ENCODE data around the gene TJP3. TPM values are rescaled to one million over a fixed set of nuclear protein-coding genes. Genes with fewer than 3 reads are reported as not detected.

Gene TJP3, protein sequence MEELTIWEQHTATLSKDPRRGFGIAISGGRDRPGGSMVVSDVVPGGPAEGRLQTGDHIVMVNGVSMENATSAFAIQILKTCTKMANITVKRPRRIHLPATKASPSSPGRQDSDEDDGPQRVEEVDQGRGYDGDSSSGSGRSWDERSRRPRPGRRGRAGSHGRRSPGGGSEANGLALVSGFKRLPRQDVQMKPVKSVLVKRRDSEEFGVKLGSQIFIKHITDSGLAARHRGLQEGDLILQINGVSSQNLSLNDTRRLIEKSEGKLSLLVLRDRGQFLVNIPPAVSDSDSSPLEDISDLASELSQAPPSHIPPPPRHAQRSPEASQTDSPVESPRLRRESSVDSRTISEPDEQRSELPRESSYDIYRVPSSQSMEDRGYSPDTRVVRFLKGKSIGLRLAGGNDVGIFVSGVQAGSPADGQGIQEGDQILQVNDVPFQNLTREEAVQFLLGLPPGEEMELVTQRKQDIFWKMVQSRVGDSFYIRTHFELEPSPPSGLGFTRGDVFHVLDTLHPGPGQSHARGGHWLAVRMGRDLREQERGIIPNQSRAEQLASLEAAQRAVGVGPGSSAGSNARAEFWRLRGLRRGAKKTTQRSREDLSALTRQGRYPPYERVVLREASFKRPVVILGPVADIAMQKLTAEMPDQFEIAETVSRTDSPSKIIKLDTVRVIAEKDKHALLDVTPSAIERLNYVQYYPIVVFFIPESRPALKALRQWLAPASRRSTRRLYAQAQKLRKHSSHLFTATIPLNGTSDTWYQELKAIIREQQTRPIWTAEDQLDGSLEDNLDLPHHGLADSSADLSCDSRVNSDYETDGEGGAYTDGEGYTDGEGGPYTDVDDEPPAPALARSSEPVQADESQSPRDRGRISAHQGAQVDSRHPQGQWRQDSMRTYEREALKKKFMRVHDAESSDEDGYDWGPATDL
- not detected in 2 replicates for total RNA-seq

GRCh38 chr19:3708207-3708931, at the start of gene TJP3:
Gene TJP3 (plus strand): TSS chr19:3708384. CDS start chr19:3728433, 20,049 bp downstream.

GRCh38 chr19:3700242-3701032, 7.7 kb upstream of the TJP3 start, which contains the start of gene PIP5K1C:
Gene PIP5K1C (minus strand): TSS chr19:3700468. CDS start chr19:3700390, 78 bp downstream.

GRCh38 chr19:3761382-3762129, 53.4 kb downstream of the TJP3 start, which contains the start of gene APBA3:
Gene APBA3 (minus strand): TSS chr19:3761692. CDS start chr19:3760264, 1,428 bp downstream.

GRCh38 chr19:3762501-3763459, 54.6 kb downstream of the TJP3 start, which contains the start of gene MRPL54:
Gene MRPL54 (plus strand): TSS chr19:3762682. CDS start chr19:3762701, 19 bp downstream.

GRCh38 chr19:3771906-3772455, 63.8 kb downstream of the TJP3 start, which contains the start of gene RAX2:
Gene RAX2 (minus strand): TSS chr19:3772228. CDS start chr19:3771742, 486 bp downstream.

GRCh38 chr19:3785938-3786824, 78.0 kb downstream of the TJP3 start, which contains the start of gene MATK:
Gene MATK (minus strand): TSS chr19:3786381. CDS start chr19:3785135, 1,246 bp downstream.

Small RNA genes within 50 kb of the gene (small RNA-seq; reads per million reads assigned to genes)
- not detected for gene AC005777.1

Other genes with a start within 250 kb of the TJP3 start
- gene SMIM24, start 227.9 kb upstream of the TJP3 start, total RNA-seq, result not detected in 2 replicates
- not detected in 2 replicates for gene SMIM44, start 224.9 kb upstream of the TJP3 start, total RNA-seq
- 9.6 and 10.1 TPM in 2 replicates for gene DOHH, start 207.7 kb upstream of the TJP3 start, total RNA-seq
- 31.0 and 39.8 TPM in 2 replicates for gene FZR1, start 202.1 kb upstream of the TJP3 start, total RNA-seq
- not detected in 2 replicates for gene TEKTIP1, start 169.2 kb upstream of the TJP3 start, total RNA-seq
- 60.5 and 71.3 TPM in 2 replicates for gene MFSD12, start 150.8 kb upstream of the TJP3 start, total RNA-seq
- gene HMG20B, start 135.4 kb upstream of the TJP3 start, total RNA-seq, result 77.7 and 82.0 TPM in 2 replicates
- 0.79 and 0.93 TPM in 2 replicates for gene GIPC3, start 122.9 kb upstream of the TJP3 start, total RNA-seq
- gene TBXA2R, start 101.5 kb upstream of the TJP3 start, total RNA-seq, result 1.3 and 1.9 TPM in 2 replicates
- gene CACTIN, start 81.6 kb upstream of the TJP3 start, total RNA-seq, result 24.5 and 27.1 TPM in 2 replicates
- gene PIP5K1C, start 7.9 kb upstream of the TJP3 start, total RNA-seq, result 23.5 and 29.3 TPM in 2 replicates
- gene APBA3, start 53.3 kb downstream of the TJP3 start, total RNA-seq, result 17.7 and 18.6 TPM in 2 replicates
- 43.4 and 49.3 TPM in 2 replicates for gene MRPL54, start 54.3 kb downstream of the TJP3 start, total RNA-seq
- not detected in 2 replicates for gene RAX2, start 63.8 kb downstream of the TJP3 start, total RNA-seq
- gene MATK, start 78.0 kb downstream of the TJP3 start, total RNA-seq, result 0.29 TPM in 1 of 2 replicates, not detected in the other
- not detected in 2 replicates for gene ZFR2, start 160.7 kb downstream of the TJP3 start, total RNA-seq
- 0.13 TPM in 1 of 2 replicates, not detected in the other for gene ATCAY, start 172.3 kb downstream of the TJP3 start, total RNA-seq
- not detected in 2 replicates for gene NMRK2, start 224.7 kb downstream of the TJP3 start, total RNA-seq